Choroid plexus epithelial cell (primary cell): ENCODE results near the gene ENKUR.
"Not testable (repeated sequence)": the region's sequence is repeated elsewhere in the genome, so short reads cannot be mapped to it uniquely, and the experiment has no call there.

ENCODE experiments used
- DNase-seq: peaks from one replicate; pipeline ENCODE4 v3.0.0-alpha.2; 2010; ENCODE audit warnings: low read depth
- H3K4me3 ChIP-seq: 2 replicates; pipeline ENCODE4 v1.5.1; 2011; ENCODE audit warnings: low read depth, mild to moderate bottlenecking, control low read depth, low read length, moderate library complexity
- CTCF ChIP-seq: conservative IDR thresholded peaks from 2 replicates; pipeline ENCODE4 v1.5.1; 2011; ENCODE audit warnings: low read depth, mild to moderate bottlenecking, control low read depth, inconsistent platforms, low read length, moderate library complexity

ENKUR gene

GRCh38 chr10:24981161-24981710 is 34.7 kb downstream of the ENKUR start:
- no peak overlapping the region for H3K4me3 ChIP-seq
- no peak for DNase-seq
- no peak for TF ChIP-seq CTCF

GRCh38 chr10:24979685-24980084 is 36.3 kb downstream of the ENKUR start:
- no peak for TF ChIP-seq CTCF
- no peak overlapping the region for H3K4me3 ChIP-seq
- DNase-seq, result no peak

- TF ChIP-seq CTCF, result peak; percentile 52
- peak; percentile 92 for DNase-seq
- H3K4me3 ChIP-seq, result no peak overlapping the region
Measured at GRCh38 chr10:24974976-24975375, 41.0 kb downstream of the ENKUR start.

- no peak overlapping the region for H3K4me3 ChIP-seq
- TF ChIP-seq CTCF, result no peak
- no peak for DNase-seq
Measured at GRCh38 chr10:24973163-24973562, 42.8 kb downstream of the ENKUR start.

- TF ChIP-seq CTCF, result no peak
- no peak for DNase-seq
- no peak overlapping the region for H3K4me3 ChIP-seq
Measured at GRCh38 chr10:24971374-24971773, 44.6 kb downstream of the ENKUR start.

GRCh38 chr10:24969841-24970281 is 46.1 kb downstream of the ENKUR start:
- TF ChIP-seq CTCF, result no peak
- no peak overlapping the region for H3K4me3 ChIP-seq
- no peak for DNase-seq

- not testable (repeated sequence) for H3K4me3 ChIP-seq, DNase-seq
Measured at GRCh38 chr10:24968951-24969350, 47.0 kb downstream of the ENKUR start.

GRCh38 chr10:24968349-24968748 is 47.6 kb downstream of the ENKUR start:
- DNase-seq, result no peak
- no peak overlapping the region for H3K4me3 ChIP-seq
- no peak for TF ChIP-seq CTCF
